Dendritic cell treated with granulocyte-macrophage colony-stimulating factor and Interleukin-4, amounts not matched to agents 40 ng/mL and 50 ng/mL, for 4 days (primary cell): ENCODE data around the gene CLRN1.

Experiments
- H3K27ac Mint-ChIP-seq: one replicate; pipeline ENCODE4 v1.8.0; 2022; ENCODE audit warnings: mild to moderate bottlenecking, mixed read lengths
- H3K27me3 Mint-ChIP-seq: one replicate; pipeline ENCODE4 v1.8.0; 2022; ENCODE audit warnings: mild to moderate bottlenecking, mixed read lengths
- H3K36me3 Mint-ChIP-seq: one replicate; pipeline ENCODE4 v1.8.0; 2022; ENCODE audit warnings: low read depth, mixed read lengths
- H3K4me1 Mint-ChIP-seq: one replicate; pipeline ENCODE4 v1.8.0; 2022; ENCODE audit warnings: low read depth, mixed read lengths
- H3K4me3 Mint-ChIP-seq: one replicate; pipeline ENCODE4 v1.8.0; 2022; ENCODE audit warnings: mild to moderate bottlenecking, moderate library complexity, mixed read lengths
- H3K9me3 Mint-ChIP-seq: one replicate; pipeline ENCODE4 v1.8.0; 2022; ENCODE audit warnings: mixed read lengths
- intact Hi-C: fragments of 100-400 bp; cut with micrococcal nuclease; formaldehyde crosslinking; loops from one replicate; pipeline ENCODE4 v1.15.0; 2022

CLRN1 gene

GRCh38 chr3:150972366-150973071, at the start of gene CLRN1:
Gene CLRN1, minus strand, starts transcription at chr3:150972727. Its CDS starts 19 bp downstream, at chr3:150972708.
- no peaks in the 10 kb centered on the region for H3K9me3 Mint-ChIP-seq
- H3K27ac Mint-ChIP-seq: no peak within 1 kb of the TSS
- intact Hi-C loops: no loop called here
- no peak within 1 kb of the TSS for H3K4me3 Mint-ChIP-seq
- H3K27me3 Mint-ChIP-seq: peaks cover 1% of the 10 kb centered on the region
- H3K36me3 Mint-ChIP-seq: no peaks in the 10 kb centered on the region
- no peaks in the 10 kb centered on the region for H3K4me1 Mint-ChIP-seq

GRCh38 chr3:151016478-151016795, 43.9 kb upstream of the CLRN1 start:
- H3K36me3 Mint-ChIP-seq: no peaks in the 10 kb centered on the region
- no peak overlapping the region for H3K4me3 Mint-ChIP-seq
- no peaks in the 10 kb centered on the region for H3K27me3 Mint-ChIP-seq
- intact Hi-C loops: no loop called here
- H3K9me3 Mint-ChIP-seq: no peaks in the 10 kb centered on the region
- no peak overlapping the region for H3K27ac Mint-ChIP-seq
- H3K4me1 Mint-ChIP-seq: peaks cover 12% of the 10 kb centered on the region

DNA sequence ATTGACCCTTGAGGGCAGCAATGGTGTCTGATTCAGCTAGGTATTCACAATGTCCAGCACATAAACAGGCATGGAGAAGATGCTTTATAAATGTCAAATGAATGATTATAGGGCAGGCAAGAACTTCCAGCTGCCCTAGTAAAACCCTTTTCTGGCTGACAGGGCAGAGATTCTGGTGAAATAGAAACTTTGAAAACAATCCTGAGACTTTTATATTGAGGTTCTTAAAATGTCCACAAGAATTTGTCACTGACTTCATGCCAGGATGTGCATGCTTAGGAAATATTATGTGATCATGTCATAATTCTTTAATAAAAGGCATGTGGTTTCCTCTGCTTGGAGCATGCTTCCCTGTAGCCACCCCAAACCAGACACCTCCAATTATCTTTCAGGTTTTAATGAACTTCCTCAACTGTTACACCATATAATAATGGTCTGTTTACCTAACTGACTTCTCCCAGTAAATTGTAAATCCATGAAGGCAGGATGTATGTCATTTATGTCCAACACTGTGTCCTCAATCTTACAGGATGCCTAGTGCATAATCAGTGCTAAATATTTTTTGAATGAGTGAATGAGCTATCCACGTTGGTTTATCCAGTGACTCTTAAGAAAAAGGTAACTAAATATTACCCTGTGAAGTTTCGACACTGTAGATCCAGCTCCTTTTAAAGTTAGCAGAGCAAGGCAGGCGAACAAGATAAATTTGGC, 43.4 kb upstream of the CLRN1 start:
- intact Hi-C loops: no loop called here
- H3K4me3 Mint-ChIP-seq: no peak overlapping the region
- H3K9me3 Mint-ChIP-seq: no peaks in the 10 kb centered on the region
- H3K36me3 Mint-ChIP-seq: no peaks in the 10 kb centered on the region
- no peaks in the 10 kb centered on the region for H3K27me3 Mint-ChIP-seq
- H3K27ac Mint-ChIP-seq: no peak overlapping the region
- H3K4me1 Mint-ChIP-seq: peaks cover 12% of the 10 kb centered on the region

DNA sequence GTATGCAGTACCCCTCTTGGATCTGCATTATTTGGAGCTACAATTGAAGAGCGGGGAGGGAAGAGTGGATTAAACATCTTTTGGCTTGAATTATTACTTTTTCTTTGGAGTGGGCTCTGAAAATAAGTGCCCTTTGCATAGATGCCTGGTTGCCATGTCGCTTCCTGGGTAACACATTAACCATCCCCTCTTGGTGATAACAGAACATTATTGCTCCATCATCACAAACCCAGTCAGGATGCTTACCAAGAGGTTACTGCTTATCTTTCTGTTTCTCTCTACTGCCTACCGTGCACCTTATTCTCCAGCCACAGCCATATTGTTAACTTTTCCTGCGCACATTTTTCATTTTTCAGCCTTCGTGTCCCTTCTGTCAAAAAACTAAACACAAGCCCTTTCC, 42.7 kb upstream of the CLRN1 start:
- no peaks in the 10 kb centered on the region for H3K27me3 Mint-ChIP-seq

DNA sequence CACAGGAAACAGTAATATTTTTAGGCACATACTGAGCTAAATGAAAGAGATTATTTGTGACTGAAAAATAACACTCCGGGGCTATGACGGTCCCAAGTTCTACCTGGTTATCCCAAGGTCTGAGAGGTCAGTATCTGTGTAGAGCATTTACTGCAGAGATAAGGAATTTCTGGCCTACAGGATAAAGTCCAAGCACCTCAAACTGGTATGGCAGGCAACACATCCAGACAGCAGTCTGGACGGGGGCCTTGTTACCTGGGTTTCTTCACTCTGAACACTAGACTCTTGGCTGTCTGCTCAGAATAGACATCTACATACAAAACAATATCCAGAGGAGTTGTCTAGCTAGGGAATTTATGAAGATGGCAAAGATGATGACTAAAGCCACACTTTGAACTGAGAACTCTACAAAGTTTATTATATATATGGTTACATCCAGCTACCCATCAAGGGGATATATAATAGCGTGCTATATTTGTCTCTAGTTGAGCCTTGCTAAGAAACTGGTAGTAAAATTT, 42.0 kb upstream of the CLRN1 start:
- intact Hi-C loops: no loop called here
- Mint-ChIP-seq H3K27ac (no peak overlapping the region), H3K36me3 (no peaks in the 10 kb centered on the region), H3K4me3 (no peak overlapping the region), H3K27me3 (no peaks in the 10 kb centered on the region), H3K4me1 (peaks cover 12% of the 10 kb centered on the region), H3K9me3 (no peaks in the 10 kb centered on the region)

More for the DNA sequence above, 42.7 kb upstream of the CLRN1 start:
- intact Hi-C loops: no loop called here
- no peak overlapping the region for H3K27ac Mint-ChIP-seq
- no peaks in the 10 kb centered on the region for H3K9me3 Mint-ChIP-seq
- H3K36me3 Mint-ChIP-seq: no peaks in the 10 kb centered on the region
- no peak overlapping the region for H3K4me3 Mint-ChIP-seq
- H3K4me1 Mint-ChIP-seq: peaks cover 12% of the 10 kb centered on the region

GRCh38 chr3:151012753-151013152, 40.2 kb upstream of the CLRN1 start:
- Mint-ChIP-seq H3K4me1 (peaks cover 12% of the 10 kb centered on the region), H3K27me3 (no peaks in the 10 kb centered on the region), H3K27ac (no peak overlapping the region), H3K36me3 (no peaks in the 10 kb centered on the region), H3K4me3 (no peak overlapping the region), H3K9me3 (no peaks in the 10 kb centered on the region)
- intact Hi-C loops: no loop called here

DNA sequence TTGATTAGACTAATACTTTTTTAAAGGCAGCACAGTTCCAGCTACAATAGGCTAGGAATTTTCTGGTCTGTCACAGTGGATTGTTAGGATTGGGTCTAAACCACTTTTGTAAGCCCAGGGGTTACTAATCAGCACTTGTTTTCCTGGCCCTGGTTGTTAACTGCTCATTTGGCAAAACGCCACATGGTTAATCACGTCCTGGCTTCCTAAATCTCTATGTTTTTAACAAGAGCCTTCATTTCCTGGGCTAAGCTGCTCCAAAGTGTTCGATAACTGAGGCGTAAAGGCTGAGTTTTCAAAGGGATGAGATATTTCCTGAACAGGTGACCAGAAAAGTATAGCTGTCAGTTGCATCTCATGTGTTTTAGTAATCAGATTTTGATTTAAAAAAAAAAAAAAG, 38.9 kb upstream of the CLRN1 start:
- no peaks in the 10 kb centered on the region for H3K36me3 Mint-ChIP-seq
- H3K27ac Mint-ChIP-seq: no peak overlapping the region
- no peaks in the 10 kb centered on the region for H3K27me3 Mint-ChIP-seq
- H3K9me3 Mint-ChIP-seq: no peaks in the 10 kb centered on the region
- intact Hi-C loops: no loop called here
- peaks cover 12% of the 10 kb centered on the region for H3K4me1 Mint-ChIP-seq
- H3K4me3 Mint-ChIP-seq: no peak overlapping the region

GRCh38 chr3:151009981-151010380, 37.5 kb upstream of the CLRN1 start:
- intact Hi-C loops: no loop called here
- Mint-ChIP-seq H3K4me3 (no peak overlapping the region), H3K27me3 (no peaks in the 10 kb centered on the region), H3K9me3 (no peaks in the 10 kb centered on the region), H3K27ac (no peak overlapping the region), H3K4me1 (no peaks in the 10 kb centered on the region), H3K36me3 (no peaks in the 10 kb centered on the region)

DNA sequence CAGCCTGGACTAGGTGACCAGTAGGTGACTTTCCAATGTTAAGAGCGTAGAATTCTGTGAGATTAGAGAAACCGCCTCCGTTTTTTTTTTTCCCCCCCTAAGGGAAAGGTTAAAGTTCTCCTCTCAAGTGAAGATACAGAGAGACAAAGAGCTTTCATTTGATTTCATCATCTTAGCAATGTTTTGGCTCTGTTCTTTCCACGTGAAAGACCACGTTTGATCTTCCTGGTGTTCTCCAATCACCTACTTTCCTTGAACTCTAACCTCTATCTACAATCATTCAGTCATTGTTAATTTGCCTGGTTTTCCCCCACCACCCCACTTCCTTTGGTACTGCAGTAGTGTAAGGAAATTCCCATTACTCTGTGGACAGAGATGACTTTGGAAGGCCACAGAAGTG, 36.9 kb upstream of the CLRN1 start:
- H3K36me3 Mint-ChIP-seq: no peaks in the 10 kb centered on the region
- no peaks in the 10 kb centered on the region for H3K4me1 Mint-ChIP-seq
- H3K9me3 Mint-ChIP-seq: no peaks in the 10 kb centered on the region
- H3K27ac Mint-ChIP-seq: no peak overlapping the region
- no peak overlapping the region for H3K4me3 Mint-ChIP-seq
- H3K27me3 Mint-ChIP-seq: no peaks in the 10 kb centered on the region
- intact Hi-C loops: no loop called here

GRCh38 chr3:151008699-151009098, 36.2 kb upstream of the CLRN1 start:
- no peaks in the 10 kb centered on the region for H3K9me3 Mint-ChIP-seq
- no peaks in the 10 kb centered on the region for H3K36me3 Mint-ChIP-seq
- no peak overlapping the region for H3K27ac Mint-ChIP-seq
- no peaks in the 10 kb centered on the region for H3K27me3 Mint-ChIP-seq
- no peaks in the 10 kb centered on the region for H3K4me1 Mint-ChIP-seq
- no peak overlapping the region for H3K4me3 Mint-ChIP-seq
- intact Hi-C loops: no loop called here

- Mint-ChIP-seq H3K27ac (no peak overlapping the region), H3K9me3 (peaks cover 3% of the 10 kb centered on the region), H3K4me1 (no peaks in the 10 kb centered on the region), H3K36me3 (no peaks in the 10 kb centered on the region), H3K27me3 (no peaks in the 10 kb centered on the region), H3K4me3 (no peak overlapping the region)
- intact Hi-C loops: no loop called here
Measured at GRCh38 chr3:151003768-151004134, 31.2 kb upstream of the CLRN1 start.

DNA sequence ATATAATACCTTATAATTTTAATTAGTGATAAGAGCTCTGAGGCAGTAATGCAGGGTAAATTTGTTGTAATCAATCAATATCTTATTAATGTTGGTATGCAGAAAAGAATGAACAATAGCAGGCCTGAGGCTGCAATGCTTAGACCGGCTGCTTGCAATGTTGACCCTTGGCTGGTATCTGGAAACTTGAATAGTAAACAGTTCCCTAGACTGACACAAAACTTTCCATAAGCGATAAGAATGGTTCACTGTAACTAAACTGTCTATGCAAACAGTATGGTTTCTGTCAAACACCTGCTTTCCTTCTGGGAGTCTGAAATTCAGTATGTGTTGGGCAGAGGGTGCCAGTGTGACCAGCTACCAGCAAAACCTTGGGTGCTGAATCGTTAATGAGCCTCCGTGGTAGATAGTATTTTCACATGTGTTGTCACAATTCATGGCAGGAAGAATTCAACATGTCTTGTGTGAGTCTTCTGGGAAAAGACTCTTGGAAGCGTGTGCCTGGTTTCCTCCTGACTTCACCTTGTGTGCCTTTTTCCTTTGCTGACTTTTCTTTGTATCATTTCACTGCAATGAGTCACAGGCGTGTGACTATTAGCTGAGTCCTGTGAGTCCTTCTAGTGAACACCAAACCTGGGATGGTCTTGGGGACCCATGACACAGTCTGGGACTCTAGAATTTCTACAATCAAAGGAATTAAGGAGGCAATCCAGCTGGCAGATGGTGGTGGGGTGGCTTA, 30.7 kb upstream of the CLRN1 start:
- no peaks in the 10 kb centered on the region for H3K4me1 Mint-ChIP-seq
- H3K36me3 Mint-ChIP-seq: no peaks in the 10 kb centered on the region
- no peak overlapping the region for H3K4me3 Mint-ChIP-seq
- no peak overlapping the region for H3K27ac Mint-ChIP-seq
- intact Hi-C loops: no loop called here
- H3K27me3 Mint-ChIP-seq: no peaks in the 10 kb centered on the region
- H3K9me3 Mint-ChIP-seq: peaks cover 9% of the 10 kb centered on the region

GRCh38 chr3:151002003-151002981, 29.8 kb upstream of the CLRN1 start:
- Mint-ChIP-seq H3K4me1 (no peaks in the 10 kb centered on the region), H3K27ac (no peak overlapping the region), H3K4me3 (no peak overlapping the region), H3K27me3 (no peaks in the 10 kb centered on the region), H3K36me3 (no peaks in the 10 kb centered on the region), H3K9me3 (peaks cover 18% of the 10 kb centered on the region)
- intact Hi-C loops: no loop called here
